ENCODE results near the gene NCOA3.

NCOA3 gene

GRCh38 chr20:47704746-47705496 is 203.2 kb downstream of the NCOA3 start:
- DNase-seq (ENCODE audit: low read depth in 2 of 2) = no peak

GRCh38 chr20:47705497-47705856 is 203.8 kb downstream of the NCOA3 start:
- no peak for DNase-seq (ENCODE audit: low read depth in 2 of 2)

- DNase-seq (ENCODE audit: low read depth in 2 of 2) = no peak
These were observed 204.7 kb downstream of the NCOA3 start for GRCh38 chr20:47706345-47706744.

All from activated CD4-positive, alpha-beta T cell treated with anti-CD3 and anti-CD28 coated beads for 24 hours (primary cell).